Activated CD8-positive, alpha-beta memory T cell treated with anti-CD3 and anti-CD28 coated beads, Interleukin-2, amount 10 ng/mL, durations not matched to agents 7 days and 5 days (primary cell): ENCODE results near the gene LPP. TPM values are rescaled to one million over a fixed set of nuclear protein-coding genes. Genes with fewer than 3 reads are reported as not detected.

ENCODE experiments used
- ATAC-seq: fragments of 150-1000 bp; cut with Tn5 transposase; one replicate; pipeline ENCODE4 v1.10.0; 2021; ENCODE audit warnings: moderate library complexity
- CTCF ChIA-PET: fragments of 350-600 bp; sonication (Branson Sonifier 250); formaldehyde crosslinking; loops from one replicate; lab custom pipeline; 2021; ENCODE audit warnings: antibody characterized with exemption; lab: Charles Lee
- DNase-seq: peaks from one replicate; pipeline ENCODE4 v3.0.0-alpha.2; 2020
- H3K27ac Mint-ChIP-seq: one replicate; pipeline ENCODE4 v1.8.0; 2021; ENCODE audit warnings: mild to moderate bottlenecking, mixed read lengths
- H3K27me3 Mint-ChIP-seq: one replicate; pipeline ENCODE4 v1.8.0; 2021; ENCODE audit warnings: mixed read lengths
- H3K36me3 Mint-ChIP-seq: one replicate; pipeline ENCODE4 v1.8.0; 2021; ENCODE audit warnings: mild to moderate bottlenecking, mixed read lengths
- H3K4me1 Mint-ChIP-seq: one replicate; pipeline ENCODE4 v1.8.0; 2021; ENCODE audit warnings: mixed read lengths
- H3K4me3 Mint-ChIP-seq: one replicate; pipeline ENCODE4 v1.8.0; 2021; ENCODE audit warnings: mild to moderate bottlenecking, moderate library complexity, mixed read lengths
- H3K9me3 Mint-ChIP-seq: one replicate; pipeline ENCODE4 v1.8.0; 2022; ENCODE audit warnings: low read depth, mixed read lengths
- total RNA-seq, 2 experiments: library from RNA; stranded (reverse); gene quantifications; one replicate each; pipeline ENCODE4 v1.2.3, GENCODE V29; 2021

LPP gene
- total RNA-seq, 2 experiments from 2014 or later = 23.6 to 57.1 TPM

DNA sequence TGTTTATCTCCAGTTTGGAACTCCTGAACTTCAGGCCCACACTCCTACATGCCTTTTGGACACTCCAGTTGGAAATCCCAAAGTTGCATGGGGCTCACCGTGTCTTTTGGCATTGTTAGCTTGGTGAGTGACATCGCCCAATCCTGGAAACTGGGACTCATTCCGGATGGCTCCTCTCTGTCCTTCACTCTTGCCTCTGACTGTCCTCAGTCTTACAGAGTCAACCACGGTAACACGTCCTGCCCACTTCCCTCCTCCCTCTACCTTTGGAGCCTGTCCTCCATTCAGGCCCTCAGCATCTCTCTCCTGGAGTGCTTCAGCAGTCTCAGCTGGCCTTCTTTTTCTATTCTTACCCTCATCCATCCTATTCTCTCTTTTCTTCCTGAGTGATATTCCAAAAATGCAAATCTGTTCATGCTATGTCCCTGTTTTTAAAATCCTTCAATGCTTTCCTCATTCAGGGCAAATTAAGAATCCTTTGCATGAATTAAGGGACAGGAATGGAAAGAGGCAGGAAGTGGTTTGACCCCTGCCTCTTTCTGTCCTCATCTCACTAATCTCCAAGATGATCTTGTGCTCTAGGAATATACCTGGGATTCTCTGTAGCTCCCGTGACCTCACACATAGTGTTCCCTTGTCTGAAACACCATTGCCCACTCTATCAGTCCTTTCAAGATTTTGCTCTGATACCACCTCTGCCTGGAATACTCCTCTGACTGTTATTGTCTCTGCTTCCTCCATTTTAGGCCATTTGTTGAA lies 42.5 kb downstream of the LPP start:
- no peaks in the 10 kb centered on the region for H3K9me3 Mint-ChIP-seq
- peaks cover 19% of the 10 kb centered on the region for H3K36me3 Mint-ChIP-seq
- peaks cover 17% of the 10 kb centered on the region for H3K4me1 Mint-ChIP-seq
- no peak overlapping the region for H3K27ac Mint-ChIP-seq
- ATAC-seq (no peak), DNase-seq (no peak)
- CTCF ChIA-PET = interaction anchor here (1.0 kb wide), 1 partner anchor 1371 kb away, joined by 3 read pairs; no protein-coding TSS in a partner anchor
- H3K27me3 Mint-ChIP-seq = no peaks in the 10 kb centered on the region
- H3K4me3 Mint-ChIP-seq = no peak overlapping the region

DNA sequence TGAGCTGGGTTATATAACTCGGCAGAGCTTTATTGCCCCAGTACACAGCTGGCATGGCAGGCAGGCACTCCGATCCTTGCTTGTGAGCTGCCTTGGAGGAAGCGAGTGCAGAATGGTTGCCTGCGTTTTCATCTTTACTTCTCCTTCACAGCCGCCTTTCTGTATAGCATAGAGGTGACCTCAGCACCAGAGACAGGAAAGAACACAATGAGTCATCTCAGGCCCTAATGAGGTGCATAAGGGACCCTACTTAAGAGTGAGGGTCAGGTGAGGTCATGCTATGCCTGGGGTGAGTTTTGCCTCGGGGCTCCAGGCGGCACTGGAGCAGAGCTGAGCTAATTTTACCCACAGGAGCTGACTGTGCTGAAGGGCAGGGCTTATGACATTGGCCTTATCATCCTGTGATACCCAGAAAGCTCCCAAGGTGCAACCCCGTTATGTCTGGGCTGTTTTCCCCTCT lies 43.5 kb downstream of the LPP start:
- no peaks in the 10 kb centered on the region for H3K27me3 Mint-ChIP-seq
- peaks cover 16% of the 10 kb centered on the region for H3K36me3 Mint-ChIP-seq
- no peak for DNase-seq
- CTCF ChIA-PET = interaction anchor here (0.6 to 1.3 kb wide), 4 partner anchors 9 to 1372 kb away, joined by 3 to 8 read pairs (median 3); no protein-coding TSS in a partner anchor
- H3K27ac Mint-ChIP-seq = no peak overlapping the region
- H3K9me3 Mint-ChIP-seq = no peaks in the 10 kb centered on the region
- H3K4me1 Mint-ChIP-seq = peaks cover 17% of the 10 kb centered on the region
- peak; percentile 76 for ATAC-seq
- no peak overlapping the region for H3K4me3 Mint-ChIP-seq

DNA sequence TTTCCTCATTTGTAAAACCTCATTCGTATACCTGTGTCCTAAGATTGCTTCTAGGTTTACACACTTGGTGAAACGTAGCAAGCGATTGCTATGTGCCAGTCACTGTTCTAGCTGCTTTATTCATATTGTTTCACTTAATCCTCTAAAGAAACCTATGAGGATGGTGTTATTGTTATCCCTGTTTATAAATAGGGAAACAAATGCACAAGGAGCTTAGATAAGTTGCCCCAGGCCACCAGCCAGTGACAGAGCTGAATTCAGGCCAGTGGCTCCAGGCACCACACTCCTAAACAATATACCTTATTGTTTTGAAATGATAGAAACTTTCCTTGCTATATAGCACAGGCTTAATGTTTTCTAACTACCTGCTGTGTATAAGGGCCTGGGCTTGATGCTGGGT lies 44.0 kb downstream of the LPP start:
- Mint-ChIP-seq H3K36me3 (peaks cover 11% of the 10 kb centered on the region), H3K4me1 (peaks cover 20% of the 10 kb centered on the region), H3K4me3 (no peak overlapping the region), H3K27me3 (no peaks in the 10 kb centered on the region), H3K27ac (no peak overlapping the region), H3K9me3 (no peaks in the 10 kb centered on the region)
- DNase-seq (no peak), ATAC-seq (no peak)
- CTCF ChIA-PET = interaction anchor here (1.1 to 1.3 kb wide), 2 partner anchors 9 to 457 kb away, joined by 3 to 8 read pairs; no protein-coding TSS in a partner anchor

DNA sequence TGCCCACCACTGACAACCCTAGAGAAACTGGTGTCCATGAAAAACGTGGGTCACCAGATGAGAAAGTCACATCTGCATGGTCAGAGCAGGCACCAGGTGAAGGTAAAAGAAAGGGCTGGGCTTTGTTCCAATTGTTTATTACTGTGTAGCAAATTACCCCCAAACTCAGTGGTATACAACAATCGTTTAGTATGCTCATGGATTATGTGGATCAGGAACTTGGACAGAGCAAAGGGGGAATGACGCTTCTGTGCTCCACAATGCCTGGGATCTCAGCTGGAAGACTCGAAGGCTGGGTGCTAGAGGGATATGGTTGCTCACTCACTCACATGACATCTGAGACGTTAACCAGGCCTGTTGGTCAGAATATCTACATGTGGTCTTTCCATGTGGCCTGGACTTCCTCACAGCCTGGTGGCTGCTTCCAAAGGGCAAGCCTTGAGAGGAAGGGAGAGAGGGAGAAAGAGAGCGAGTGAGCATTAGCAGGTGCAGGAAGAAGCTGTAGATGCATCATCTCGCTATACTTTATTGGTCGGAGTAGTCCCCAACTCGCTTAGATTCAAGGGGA lies 44.9 kb downstream of the LPP start:
- H3K36me3 Mint-ChIP-seq = peaks cover 11% of the 10 kb centered on the region
- DNase-seq = no peak
- H3K27ac Mint-ChIP-seq = no peak overlapping the region
- CTCF ChIA-PET = interaction anchor here (1.3 kb wide), 1 partner anchor 458 kb away, joined by 8 read pairs; no protein-coding TSS in a partner anchor
- no peak for ATAC-seq
- H3K9me3 Mint-ChIP-seq = no peaks in the 10 kb centered on the region
- no peaks in the 10 kb centered on the region for H3K27me3 Mint-ChIP-seq
- H3K4me1 Mint-ChIP-seq = peaks cover 20% of the 10 kb centered on the region
- H3K4me3 Mint-ChIP-seq = no peak overlapping the region

DNA sequence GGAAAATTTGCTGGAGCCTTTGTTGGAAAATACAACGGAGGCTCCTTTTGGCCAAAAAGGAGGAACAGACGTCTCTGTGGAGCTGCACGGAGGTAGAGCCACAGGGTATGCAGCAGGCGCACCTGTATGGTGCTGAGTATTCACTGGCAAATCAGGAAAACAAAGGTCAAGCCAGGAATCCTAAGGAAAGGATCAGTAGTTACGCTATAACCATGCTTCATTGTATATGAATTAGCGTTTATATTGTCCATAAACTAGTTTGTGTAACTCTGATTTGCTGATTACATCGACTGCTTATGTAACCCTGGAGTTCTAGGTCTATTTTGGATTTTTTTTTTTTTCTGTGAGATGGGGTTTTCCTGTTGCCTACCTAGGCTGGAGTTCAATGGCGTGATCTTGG lies 45.4 kb downstream of the LPP start:
- Mint-ChIP-seq H3K4me1 (peaks cover 20% of the 10 kb centered on the region), H3K36me3 (peaks cover 11% of the 10 kb centered on the region), H3K27ac (no peak overlapping the region), H3K27me3 (no peaks in the 10 kb centered on the region), H3K9me3 (no peaks in the 10 kb centered on the region), H3K4me3 (no peak overlapping the region)
- DNase-seq (no peak), ATAC-seq (no peak)
- CTCF ChIA-PET = interaction anchor here (0.7 kb wide), 1 partner anchor 16 kb away, joined by 3 read pairs; no protein-coding TSS in a partner anchor

DNA sequence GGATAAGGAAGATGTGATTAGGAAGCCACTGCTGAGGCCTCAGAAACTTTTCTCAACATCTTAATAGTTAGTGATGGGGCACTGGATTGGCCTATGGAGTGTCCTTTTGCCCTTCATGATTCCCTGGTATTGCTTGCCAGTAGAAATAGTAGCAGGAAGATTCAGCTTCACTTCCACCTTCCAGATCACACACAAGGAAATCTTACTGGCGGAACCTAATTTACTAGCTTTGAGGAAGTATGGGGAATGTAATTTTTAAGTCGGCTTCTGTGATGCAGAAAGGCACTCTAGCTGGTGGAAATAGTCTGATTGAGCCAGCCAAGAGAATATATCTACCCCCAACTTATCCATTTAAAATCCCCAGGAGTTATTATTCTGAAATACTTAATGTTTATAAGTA lies 46.5 kb downstream of the LPP start:
- CTCF ChIA-PET = interaction anchor here (1.1 kb wide), 1 partner anchor 461 kb away, joined by 3 read pairs; no protein-coding TSS in a partner anchor
- Mint-ChIP-seq H3K4me3 (no peak overlapping the region), H3K36me3 (peaks cover 11% of the 10 kb centered on the region), H3K9me3 (no peaks in the 10 kb centered on the region), H3K4me1 (peaks cover 20% of the 10 kb centered on the region), H3K27me3 (no peaks in the 10 kb centered on the region), H3K27ac (no peak overlapping the region)
- no peak for DNase-seq
- ATAC-seq = no peak

DNA sequence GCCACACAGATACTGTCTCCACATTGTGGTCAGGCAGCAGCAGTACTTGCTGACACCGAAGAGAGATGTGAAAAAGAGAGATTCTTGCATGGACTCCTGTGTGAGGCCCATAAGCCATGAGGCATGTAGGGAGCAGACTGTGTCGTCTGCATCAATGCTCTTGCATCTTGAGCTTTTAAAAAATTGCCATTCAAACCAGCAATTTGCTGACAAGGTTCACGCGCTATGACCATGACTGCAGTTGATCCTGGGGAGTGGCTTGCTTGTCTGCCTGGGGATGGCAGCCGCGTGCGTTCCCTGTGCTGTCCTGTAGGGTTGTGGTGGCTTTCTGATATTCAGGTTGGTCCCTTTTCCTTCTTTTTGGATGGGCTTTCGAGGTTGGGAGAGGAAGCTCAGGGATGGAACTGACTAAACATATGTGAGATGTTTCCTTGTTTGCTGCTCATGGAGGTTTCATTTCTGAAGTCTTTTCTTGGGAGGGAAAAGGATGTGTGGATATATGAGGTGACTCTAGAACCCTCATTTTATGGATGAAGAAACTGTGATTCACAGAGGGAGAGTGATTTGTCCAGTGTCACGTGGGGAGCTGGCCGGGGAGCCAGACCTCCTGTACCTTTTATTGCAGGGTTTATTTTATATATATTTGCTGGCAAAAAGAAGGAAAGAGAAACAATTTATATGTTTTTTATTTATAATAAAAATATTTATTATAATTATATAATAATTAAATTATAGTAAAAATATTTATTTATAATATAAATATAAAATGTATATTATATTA lies 48.6 kb downstream of the LPP start:
- no peak overlapping the region for H3K4me3 Mint-ChIP-seq
- ATAC-seq (peak; percentile 51), DNase-seq (peak; percentile 51)
- H3K36me3 Mint-ChIP-seq = peaks cover 8% of the 10 kb centered on the region
- CTCF ChIA-PET = interaction anchor here (1.9 kb wide), 1 partner anchor 462 kb away, joined by 5 read pairs; no protein-coding TSS in a partner anchor
- H3K27me3 Mint-ChIP-seq = no peaks in the 10 kb centered on the region
- no peak overlapping the region for H3K27ac Mint-ChIP-seq
- H3K4me1 Mint-ChIP-seq = peaks cover 7% of the 10 kb centered on the region
- no peaks in the 10 kb centered on the region for H3K9me3 Mint-ChIP-seq

DNA sequence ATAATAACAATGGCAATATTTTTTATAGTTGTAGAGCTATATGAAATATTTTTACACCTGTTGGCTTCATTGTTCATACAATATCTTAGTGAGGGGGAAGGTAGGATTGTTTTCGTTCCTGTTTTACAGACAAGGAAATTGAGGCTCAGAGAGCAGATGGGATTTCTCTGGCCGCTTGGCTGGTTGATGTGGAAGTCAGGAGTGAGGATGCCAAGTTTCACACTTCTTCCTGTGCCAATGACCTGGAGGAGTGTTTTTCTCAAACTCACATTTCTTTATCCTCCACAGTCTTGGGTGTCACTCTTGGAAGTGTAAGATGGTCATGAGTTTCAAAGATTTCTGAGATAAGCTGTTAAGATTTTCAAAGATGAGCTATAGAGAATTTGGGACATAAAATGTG lies 50.6 kb downstream of the LPP start:
- Mint-ChIP-seq H3K9me3 (no peaks in the 10 kb centered on the region), H3K4me1 (peaks cover 3% of the 10 kb centered on the region), H3K27ac (no peak overlapping the region), H3K4me3 (no peak overlapping the region), H3K27me3 (no peaks in the 10 kb centered on the region), H3K36me3 (peaks cover 8% of the 10 kb centered on the region)
- no peak for ATAC-seq
- CTCF ChIA-PET = interaction anchor here (1.9 kb wide), 1 partner anchor 464 kb away, joined by 8 read pairs; no protein-coding TSS in a partner anchor
- DNase-seq = no peak

DNA sequence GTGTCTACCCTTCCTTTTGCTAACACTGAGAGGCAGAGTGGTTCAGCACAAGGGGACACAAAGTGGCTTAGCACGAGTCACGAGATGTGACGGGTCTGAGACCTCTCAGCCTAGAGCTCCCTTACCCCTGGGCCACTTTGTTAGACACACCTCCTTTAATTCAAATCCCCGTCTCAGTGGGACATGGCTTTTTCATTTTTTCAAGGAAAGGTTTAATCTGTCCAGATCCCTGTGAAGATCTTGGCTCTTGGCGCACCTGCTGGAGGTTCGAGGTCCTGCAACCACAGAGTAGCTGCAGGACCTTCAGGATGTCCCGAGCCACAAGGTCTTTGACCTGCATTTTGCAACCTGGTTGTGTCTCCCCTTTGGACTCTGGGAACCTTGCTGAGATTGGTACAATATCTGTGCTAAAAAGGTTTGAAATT lies 52.0 kb downstream of the LPP start:
- CTCF ChIA-PET = interaction anchor here (1.2 to 1.6 kb wide), 2 partner anchors 8 to 465 kb away, joined by 3 to 7 read pairs; no protein-coding TSS in a partner anchor
- ATAC-seq (no peak), DNase-seq (no peak)
- Mint-ChIP-seq H3K4me1 (peaks cover 3% of the 10 kb centered on the region), H3K36me3 (peaks cover 11% of the 10 kb centered on the region), H3K27me3 (no peaks in the 10 kb centered on the region), H3K27ac (no peak overlapping the region), H3K9me3 (no peaks in the 10 kb centered on the region), H3K4me3 (no peak overlapping the region)

DNA sequence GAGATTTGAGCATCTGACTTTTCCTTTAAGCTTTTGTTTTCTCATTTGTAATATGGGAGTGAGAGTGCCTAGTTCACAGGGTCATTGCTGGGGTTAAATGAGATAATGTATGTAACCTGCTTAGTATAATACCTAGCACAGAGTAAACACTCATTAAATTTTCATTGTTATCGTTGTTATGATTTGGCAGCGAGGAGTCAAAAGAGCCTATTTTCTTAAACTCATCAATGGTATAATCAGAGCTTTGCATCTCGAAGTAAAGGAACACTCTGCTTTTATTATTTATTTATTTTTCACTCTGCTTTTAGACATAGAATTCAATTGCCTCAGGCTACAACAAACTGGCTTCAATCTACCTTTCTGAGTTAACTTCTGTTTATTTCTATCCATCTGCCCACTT lies 52.8 kb downstream of the LPP start:
- Mint-ChIP-seq H3K36me3 (peaks cover 14% of the 10 kb centered on the region), H3K27ac (no peak overlapping the region), H3K27me3 (no peaks in the 10 kb centered on the region), H3K4me3 (no peak overlapping the region), H3K4me1 (peaks cover 3% of the 10 kb centered on the region), H3K9me3 (no peaks in the 10 kb centered on the region)
- no peak for ATAC-seq
- no peak for DNase-seq
- CTCF ChIA-PET = interaction anchor here (1.2 to 1.6 kb wide), 2 partner anchors 9 to 466 kb away, joined by 3 to 7 read pairs; no protein-coding TSS in a partner anchor

DNA sequence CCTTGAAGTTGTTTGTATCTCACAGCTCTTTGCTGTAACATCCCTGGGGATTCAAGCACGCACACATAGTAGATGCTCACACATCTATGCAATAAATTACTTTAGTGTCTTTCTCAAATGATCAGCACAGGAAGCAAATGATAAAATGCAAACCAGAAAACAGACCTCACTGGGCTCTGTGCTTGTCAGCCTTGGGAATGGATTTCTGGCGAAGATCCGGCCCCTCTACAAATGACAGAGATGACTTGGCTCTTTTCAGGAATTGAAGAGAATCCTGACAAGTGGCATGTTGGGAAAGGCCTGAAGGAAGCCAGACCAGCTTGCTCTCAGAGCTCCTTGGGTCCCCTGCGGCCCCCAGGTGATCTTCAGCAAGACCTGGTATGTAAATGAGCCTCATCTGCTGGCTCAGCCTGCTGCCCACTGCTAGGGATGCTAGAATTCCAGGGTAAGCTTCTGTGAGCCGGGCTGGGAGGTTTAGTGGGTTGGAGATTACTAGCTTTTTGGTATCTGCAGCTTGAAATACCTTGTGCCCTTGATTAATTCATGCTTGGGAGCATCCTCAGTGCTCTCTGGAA lies 54.1 kb downstream of the LPP start:
- H3K4me1 Mint-ChIP-seq = no peaks in the 10 kb centered on the region
- CTCF ChIA-PET = interaction anchor here (0.9 kb wide), 1 partner anchor 25 kb away, joined by 3 read pairs; no protein-coding TSS in a partner anchor
- no peak overlapping the region for H3K4me3 Mint-ChIP-seq
- peaks cover 14% of the 10 kb centered on the region for H3K36me3 Mint-ChIP-seq
- H3K27me3 Mint-ChIP-seq = no peaks in the 10 kb centered on the region
- H3K27ac Mint-ChIP-seq = no peak overlapping the region
- no peak for ATAC-seq
- DNase-seq = no peak
- no peaks in the 10 kb centered on the region for H3K9me3 Mint-ChIP-seq

DNA sequence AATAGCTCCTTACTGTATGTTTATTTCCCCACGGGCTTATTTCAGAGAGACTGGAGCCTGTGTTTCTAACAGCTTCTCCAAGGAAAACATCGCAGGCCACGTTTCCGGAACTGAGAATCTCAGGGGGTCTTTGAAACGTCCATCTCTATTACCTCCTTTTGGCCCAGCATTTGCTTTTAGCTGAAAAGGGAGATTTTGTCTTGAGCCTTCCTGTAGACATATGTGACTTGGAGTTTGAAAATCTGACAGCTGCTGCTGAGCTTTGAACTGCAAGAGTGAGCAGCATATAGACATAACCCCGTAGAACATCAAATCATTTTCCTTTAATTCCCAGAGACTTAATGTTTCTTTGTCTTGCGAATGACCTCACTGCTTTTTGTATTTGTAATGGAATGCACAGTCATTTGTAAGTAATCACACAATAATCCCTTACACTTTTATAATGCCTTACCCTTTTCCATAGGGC lies 54.6 kb downstream of the LPP start:
- no peaks in the 10 kb centered on the region for H3K9me3 Mint-ChIP-seq
- DNase-seq = no peak
- H3K4me3 Mint-ChIP-seq = no peak overlapping the region
- no peaks in the 10 kb centered on the region for H3K27me3 Mint-ChIP-seq
- H3K36me3 Mint-ChIP-seq = peaks cover 14% of the 10 kb centered on the region
- no peak for ATAC-seq
- no peak overlapping the region for H3K27ac Mint-ChIP-seq
- CTCF ChIA-PET = interaction anchor here (0.9 kb wide), 1 partner anchor 25 kb away, joined by 3 read pairs; no protein-coding TSS in a partner anchor
- no peaks in the 10 kb centered on the region for H3K4me1 Mint-ChIP-seq
